ENCODE data around the gene LDLRAD1.

GRCh38 chr1:54002544-54003248 is 15.3 kb downstream of the LDLRAD1 start:
- TF ChIP-seq CTCF (conservative IDR thresholded peaks at IDR 0.05; ENCODE audit: low read depth, low read length) (no peak), EZH2 (IDR thresholded peaks at IDR 0.05; ENCODE audit: borderline replicate concordance, low read depth, low read length, poor library complexity, severe bottlenecking) (no peak)

Measured in A673 (cell line).